Neural cell (in vitro differentiated cells): ENCODE results near the gene CAMSAP3. TPM values are rescaled to one million over a fixed set of nuclear protein-coding genes. Genes with fewer than 3 reads are reported as not detected.

Experiments
- H2AFZ ChIP-seq: fragments of 200-600, 300-800 bp; sonication (generic), shearing (Covaris generic); 2 replicates; pipeline ENCODE4 v1.6.0; 2014; ENCODE audit warnings: low read depth, mild to moderate bottlenecking, antibody characterized with exemption, low read length, moderate library complexity
- H3F3A ChIP-seq: fragments of 200-600 bp; shearing (Covaris generic); 2 replicates; pipeline ENCODE4 v1.6.1; 2016; ENCODE audit warnings: mild to moderate bottlenecking, moderate library complexity, mixed read lengths, antibody characterized with exemption, low read length; ENCODE audit not compliant: insufficient read depth, poor library complexity, severe bottlenecking
- H3K27ac ChIP-seq: fragments of 200-600, 300-800 bp; sonication (generic), shearing (Covaris generic); 2 replicates; pipeline ENCODE4 v1.5.1; 2014; ENCODE audit warnings: mild to moderate bottlenecking, low read length, moderate library complexity
- H3K27me3 ChIP-seq: fragments of 300-800, 200-600 bp; sonication (generic), shearing (Covaris generic); 2 replicates; pipeline ENCODE4 v1.6.0; 2014; ENCODE audit warnings: mild to moderate bottlenecking, low read depth, low read length, moderate library complexity; ENCODE audit not compliant: insufficient read depth
- H3K36me3 ChIP-seq: fragments of 300-800, 200-600 bp; sonication (generic), shearing (Covaris generic); 2 replicates; pipeline ENCODE4 v1.5.1; 2014; ENCODE audit warnings: mild to moderate bottlenecking, antibody characterized with exemption, low read length, moderate library complexity; ENCODE audit not compliant: insufficient read depth
- H3K4me2 ChIP-seq: fragments of 300-800, 200-600 bp; sonication (generic), shearing (Covaris generic); 2 replicates; pipeline ENCODE4 v1.6.0; 2014; ENCODE audit warnings: mild to moderate bottlenecking, low read length
- H3K4me3 ChIP-seq: fragments of 300-800, 200-600 bp; sonication (generic), shearing (Covaris generic); 2 replicates; pipeline ENCODE4 v1.5.1; 2014; ENCODE audit warnings: mild to moderate bottlenecking, low read length, moderate library complexity
- H3K79me2 ChIP-seq: fragments of 200-600 bp; shearing (Covaris generic); replicated peaks from 2 replicates; pipeline ENCODE4 v1.6.0; 2014; ENCODE audit warnings: mild to moderate bottlenecking, low read length, moderate library complexity; ENCODE audit not compliant: insufficient read depth
- H3K9ac ChIP-seq: fragments of 300-800, 200-600 bp; sonication (generic), shearing (Covaris generic); 2 replicates; pipeline ENCODE4 v1.6.1; 2016; ENCODE audit warnings: mild to moderate bottlenecking, low read length, mixed read lengths
- H3K9me2 ChIP-seq: fragments of 200-600 bp; shearing (Covaris generic); 2 replicates; pipeline ENCODE4 v1.6.1; 2016; ENCODE audit warnings: mild to moderate bottlenecking, low read length, mixed read lengths; ENCODE audit not compliant: insufficient read depth
- H3K9me3 ChIP-seq: fragments of 200-600, 300-800 bp; sonication (generic), shearing (Covaris generic); 2 replicates; pipeline ENCODE4 v1.6.1; 2016; ENCODE audit warnings: mild to moderate bottlenecking, mixed run types, low read length, moderate library complexity, mixed read lengths
- H4K20me1 ChIP-seq: fragments of 200-600 bp; shearing (Covaris generic); 2 replicates; pipeline ENCODE4 v1.6.1; 2016; ENCODE audit warnings: mild to moderate bottlenecking, mixed run types; ENCODE audit not compliant: insufficient read depth
- EP300 ChIP-seq: fragments of 450-650 bp; conservative IDR thresholded peaks from 2 replicates; pipeline ENCODE4 v1.6.1; 2014; ENCODE audit warnings: antibody characterized with exemption, mild to moderate bottlenecking, moderate library complexity; ENCODE audit not compliant: poor library complexity, severe bottlenecking
- EZH2 ChIP-seq: fragments of 200-600, 300-800 bp; shearing (Covaris generic), sonication (generic); IDR thresholded peaks from 2 replicates; pipeline ENCODE4 v1.6.1; 2014; ENCODE audit warnings: antibody characterized with exemption, low read length, borderline replicate concordance, mild to moderate bottlenecking; ENCODE audit not compliant: insufficient read depth, poor library complexity, severe bottlenecking
- MXI1 ChIP-seq: fragments of 450-650 bp; conservative IDR thresholded peaks from 2 replicates; pipeline ENCODE4 v1.6.1; 2014; ENCODE audit warnings: antibody characterized with exemption, mild to moderate bottlenecking; ENCODE audit not compliant: poor library complexity, severe bottlenecking
- POLR2AphosphoS5 ChIP-seq: IDR thresholded peaks from 2 replicates; pipeline ENCODE4 v1.6.1; 2012
- RAD21 ChIP-seq: fragments of 450-650 bp; conservative IDR thresholded peaks from 2 replicates; pipeline ENCODE4 v1.6.1; 2014; ENCODE audit warnings: antibody characterized with exemption, mild to moderate bottlenecking, moderate library complexity
- REST ChIP-seq: IDR thresholded peaks from 2 replicates; pipeline ENCODE4 v1.6.1; 2012; ENCODE audit warnings: borderline replicate concordance
- SMC3 ChIP-seq: fragments of 450-650 bp; conservative IDR thresholded peaks from 2 replicates; pipeline ENCODE4 v1.6.1; 2014; ENCODE audit warnings: antibody characterized with exemption, mild to moderate bottlenecking, moderate library complexity; ENCODE audit not compliant: poor library complexity
- TAF1 ChIP-seq: IDR thresholded peaks from 2 replicates; pipeline ENCODE4 v1.6.1; 2012; ENCODE audit warnings: low read depth
- polyA plus RNA-seq: library from polyadenylated mRNA; depleted of rRNA; stranded (reverse); fragments of >200 nt; gene quantifications from 2 replicates; pipeline ENCODE4 v1.2.3, GENCODE V29; 2014
- TF ChIP-seq, protein P1 (sequence below): fragments of 450-650 bp; IDR thresholded peaks from 2 replicates; pipeline ENCODE4 v1.5.1; 2014; ENCODE audit warnings: antibody characterized with exemption, mild to moderate bottlenecking, moderate library complexity; ENCODE audit not compliant: poor library complexity, severe bottlenecking

CAMSAP3 gene
- polyA plus RNA-seq, 1 donor from 2014 or later: 17.0 TPM

- H3K9me2 ChIP-seq: no peaks in the 10 kb centered on the region
- H3K27ac ChIP-seq: no peak within 1 kb of the TSS
- H3F3A ChIP-seq: no peaks in the 10 kb centered on the region
- no peak within 1 kb of the TSS for H3K9ac ChIP-seq
- H3K4me3 ChIP-seq: peak within 1 kb of the TSS; percentile 28
- H3K36me3 ChIP-seq: no peaks in the 10 kb centered on the region
- no peaks in the 10 kb centered on the region for H3K9me3 ChIP-seq
- H4K20me1 ChIP-seq: no peaks in the 10 kb centered on the region
- H2AFZ ChIP-seq: no peak within 1 kb of the TSS
- H3K27me3 ChIP-seq: peaks cover 20% of the 10 kb centered on the region
- no peak within 1 kb of the TSS for H3K4me2 ChIP-seq
- TF ChIP-seq MXI1: no peak
- no peak for TF ChIP-seq RAD21
- TF ChIP-seq, protein P1, sequence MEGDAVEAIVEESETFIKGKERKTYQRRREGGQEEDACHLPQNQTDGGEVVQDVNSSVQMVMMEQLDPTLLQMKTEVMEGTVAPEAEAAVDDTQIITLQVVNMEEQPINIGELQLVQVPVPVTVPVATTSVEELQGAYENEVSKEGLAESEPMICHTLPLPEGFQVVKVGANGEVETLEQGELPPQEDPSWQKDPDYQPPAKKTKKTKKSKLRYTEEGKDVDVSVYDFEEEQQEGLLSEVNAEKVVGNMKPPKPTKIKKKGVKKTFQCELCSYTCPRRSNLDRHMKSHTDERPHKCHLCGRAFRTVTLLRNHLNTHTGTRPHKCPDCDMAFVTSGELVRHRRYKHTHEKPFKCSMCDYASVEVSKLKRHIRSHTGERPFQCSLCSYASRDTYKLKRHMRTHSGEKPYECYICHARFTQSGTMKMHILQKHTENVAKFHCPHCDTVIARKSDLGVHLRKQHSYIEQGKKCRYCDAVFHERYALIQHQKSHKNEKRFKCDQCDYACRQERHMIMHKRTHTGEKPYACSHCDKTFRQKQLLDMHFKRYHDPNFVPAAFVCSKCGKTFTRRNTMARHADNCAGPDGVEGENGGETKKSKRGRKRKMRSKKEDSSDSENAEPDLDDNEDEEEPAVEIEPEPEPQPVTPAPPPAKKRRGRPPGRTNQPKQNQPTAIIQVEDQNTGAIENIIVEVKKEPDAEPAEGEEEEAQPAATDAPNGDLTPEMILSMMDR: no peak
- TF ChIP-seq EP300: no peak
- no peak for TF ChIP-seq SMC3
- no peak for TF ChIP-seq EZH2
- TF ChIP-seq POLR2AphosphoS5: no peak
- TF ChIP-seq REST: no peak
- TF ChIP-seq TAF1: no peak
- H3K79me2 ChIP-seq: no peaks in the 10 kb centered on the region
Observed at GRCh38 chr19:7636691-7637373, 41.2 kb downstream of the CAMSAP3 start, which contains the start of gene STXBP2. Gene STXBP2 (plus strand): TSS chr19:7637110. CDS start chr19:7637150, 40 bp downstream.

GRCh38 chr19:7637374-7638256 lies 42.0 kb downstream of the CAMSAP3 start:
- no peak overlapping the region for H3K4me2 ChIP-seq
- H3K36me3 ChIP-seq: no peaks in the 10 kb centered on the region
- H3F3A ChIP-seq: no peaks in the 10 kb centered on the region
- H3K79me2 ChIP-seq: no peaks in the 10 kb centered on the region
- no peak overlapping the region for H3K9ac ChIP-seq
- peaks cover 20% of the 10 kb centered on the region for H3K27me3 ChIP-seq
- H4K20me1 ChIP-seq: no peaks in the 10 kb centered on the region
- no peaks in the 10 kb centered on the region for H3K9me2 ChIP-seq
- peak overlapping the region; percentile 28 for H3K4me3 ChIP-seq
- H3K9me3 ChIP-seq: no peaks in the 10 kb centered on the region
- no peak for TF ChIP-seq TAF1
- TF ChIP-seq RAD21: no peak
- no peak for TF ChIP-seq POLR2AphosphoS5
- TF ChIP-seq MXI1: no peak
- no peak for TF ChIP-seq EZH2
- TF ChIP-seq, protein P1: no peak
- TF ChIP-seq SMC3: no peak
- no peak for TF ChIP-seq EP300
- no peak for TF ChIP-seq REST
- no peak overlapping the region for H2AFZ ChIP-seq
- no peak overlapping the region for H3K27ac ChIP-seq
